NCI-H526 (cell line): Measurements from ENCODE around the gene DGKB.
"Not testable (repeated sequence)": the region's sequence is repeated elsewhere in the genome, so short reads cannot be mapped to it uniquely, and the experiment has no call there.

Source experiments
- DNase-seq, 2 experiments: peaks; one replicate each; lab custom pipeline; 2025; lab: John Stamatoyannopoulos, UW

DGKB gene

GRCh38 chr7:14585232-14585631, 317.3 kb downstream of the DGKB start:
- DNase-seq = no peak

- no peak for DNase-seq
Observed at GRCh38 chr7:14583518-14583917, 319.0 kb downstream of the DGKB start.

- no peak for DNase-seq
Observed at GRCh38 chr7:14582010-14582409, 320.5 kb downstream of the DGKB start.

- no peak for DNase-seq
Observed at GRCh38 chr7:14579971-14580370, 322.6 kb downstream of the DGKB start.

- no peak for DNase-seq
Observed at GRCh38 chr7:14576578-14576977, 326.0 kb downstream of the DGKB start.

- no peak for DNase-seq
Observed at GRCh38 chr7:14570750-14571607, 331.6 kb downstream of the DGKB start.

- DNase-seq = no peak
Observed at GRCh38 chr7:14552060-14552459, 350.5 kb downstream of the DGKB start.

GRCh38 chr7:14551310-14551709, 351.2 kb downstream of the DGKB start:
- DNase-seq = no peak

- no peak for DNase-seq
Observed at GRCh38 chr7:14542624-14543023, 359.9 kb downstream of the DGKB start.

GRCh38 chr7:14521183-14521582, 381.4 kb downstream of the DGKB start:
- no peak for DNase-seq

GRCh38 chr7:14510268-14510667, 392.3 kb downstream of the DGKB start:
- no peak for DNase-seq

GRCh38 chr7:14507617-14508016, 394.9 kb downstream of the DGKB start:
- no peak for DNase-seq

GRCh38 chr7:14505906-14506305, 396.6 kb downstream of the DGKB start:
- DNase-seq = no peak

GRCh38 chr7:14504134-14504533, 398.4 kb downstream of the DGKB start:
- no peak for DNase-seq

- DNase-seq = no peak
Observed at GRCh38 chr7:14503623-14504022, 398.9 kb downstream of the DGKB start.

GRCh38 chr7:14501436-14501835, 401.1 kb downstream of the DGKB start:
- no peak for DNase-seq

- no peak for DNase-seq
Observed at GRCh38 chr7:14497390-14497789, 405.2 kb downstream of the DGKB start.

GRCh38 chr7:14495633-14496032, 406.9 kb downstream of the DGKB start:
- DNase-seq = no peak

- DNase-seq = no peak
Observed at GRCh38 chr7:14487701-14488395, 414.7 kb downstream of the DGKB start.

GRCh38 chr7:14483663-14484062, 418.9 kb downstream of the DGKB start:
- DNase-seq = no peak

- no peak for DNase-seq
Observed at GRCh38 chr7:14480281-14480680, 422.3 kb downstream of the DGKB start.

GRCh38 chr7:14478834-14479510, 423.6 kb downstream of the DGKB start:
- no peak for DNase-seq

- DNase-seq = not testable (repeated sequence)
Observed at GRCh38 chr7:14461716-14462115, 440.8 kb downstream of the DGKB start.
